ENCODE measurements around the gene TTC28. TPM values are rescaled to one million over a fixed set of nuclear protein-coding genes. Genes with fewer than 3 reads are reported as not detected.

TTC28 gene
- total RNA-seq, 2 experiments from 2014 or later, result 0.67 to 0.72 TPM

DNA sequence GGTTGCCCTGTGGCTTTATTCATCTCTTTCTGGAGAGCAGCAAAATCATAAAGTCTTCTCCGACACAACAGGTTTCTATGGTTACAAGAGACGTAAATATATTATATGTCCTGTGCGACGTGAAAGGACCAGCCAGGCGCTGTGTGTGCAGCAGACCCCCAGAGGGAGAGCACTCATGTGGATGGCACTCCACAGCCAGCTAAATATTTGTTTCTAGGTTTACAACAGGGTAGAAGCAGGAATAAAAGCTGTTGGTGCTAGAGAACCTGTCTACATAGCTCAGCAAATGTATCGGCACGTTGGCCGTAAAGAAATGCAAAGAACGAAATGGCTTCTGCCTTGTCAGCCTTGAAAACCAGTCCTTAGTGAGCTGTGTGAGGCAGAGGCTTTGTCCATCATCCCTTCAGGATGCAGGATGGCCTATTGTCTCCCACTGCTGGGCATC lies 626.8 kb downstream of the TTC28 start:
- POLR2A ChIA-PET, result no interaction called here
- CTCF ChIA-PET, result no interaction called here

DNA sequence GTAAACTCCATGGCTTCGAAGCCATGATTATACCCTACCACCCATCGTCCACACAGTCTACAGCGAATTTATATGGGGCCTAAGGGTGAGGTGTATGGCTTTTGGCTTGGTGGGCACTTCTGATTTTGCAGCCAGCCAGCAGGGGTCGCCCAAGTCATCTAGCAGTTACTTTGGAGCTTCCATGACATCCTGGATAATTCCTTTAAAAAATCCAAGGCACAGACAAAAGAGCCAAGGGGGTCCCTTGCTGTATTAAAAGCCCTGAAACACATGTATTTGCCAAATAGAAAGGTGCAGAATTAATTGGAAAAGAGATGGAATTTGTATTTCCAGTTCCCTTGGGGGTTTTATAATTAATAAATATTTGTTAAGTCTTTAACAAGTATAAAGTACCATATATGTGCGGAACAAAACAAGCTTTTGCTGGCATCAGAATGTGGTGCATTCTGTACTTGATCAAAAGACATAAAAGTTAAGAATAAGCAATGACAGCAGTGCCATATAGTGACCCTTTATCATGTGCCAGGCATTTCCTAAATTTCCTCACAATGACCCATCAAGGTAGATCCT lies 627.8 kb downstream of the TTC28 start:
- CTCF ChIA-PET, result interaction anchor here (1.2 kb wide), 1 partner anchor 542 kb away, joined by 3 read pairs; no protein-coding TSS in a partner anchor
- POLR2A ChIA-PET, result no interaction called here

DNA sequence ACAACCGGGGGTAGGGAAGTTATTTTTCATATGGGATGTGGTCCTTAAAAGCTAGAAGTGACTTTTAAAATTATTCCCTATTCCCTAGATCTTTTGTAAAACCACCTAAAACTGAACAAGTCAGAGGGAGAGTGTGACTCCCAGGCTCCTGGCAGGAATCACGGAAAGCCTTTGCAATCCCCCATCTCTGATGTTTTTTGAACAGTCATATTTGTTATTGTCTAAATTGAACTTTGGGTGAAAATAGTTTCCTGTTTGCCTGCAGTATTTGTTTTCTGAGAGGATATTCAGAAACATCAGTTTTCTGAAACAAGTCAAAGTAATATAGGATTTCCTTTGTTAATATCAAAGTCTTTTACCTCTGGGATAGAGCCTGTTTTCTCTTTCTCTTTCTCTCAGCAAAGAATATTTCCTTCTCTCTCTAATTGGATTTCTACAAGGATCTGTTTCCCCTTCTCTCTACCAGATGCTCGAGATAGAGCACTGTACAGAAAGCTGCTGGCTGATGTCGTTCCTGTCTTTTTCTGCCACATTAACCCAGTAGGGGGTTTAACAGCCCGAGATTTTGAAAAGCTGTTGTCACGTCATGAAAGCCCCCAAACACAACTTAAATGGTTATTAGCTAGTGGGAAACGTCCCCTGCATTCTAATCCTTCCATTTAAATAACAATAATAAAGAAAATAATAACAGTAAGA lies 628.4 kb downstream of the TTC28 start:
- POLR2A ChIA-PET, result no interaction called here
- CTCF ChIA-PET, result interaction anchor here (1.2 kb wide), 1 partner anchor 543 kb away, joined by 3 read pairs; no protein-coding TSS in a partner anchor

DNA sequence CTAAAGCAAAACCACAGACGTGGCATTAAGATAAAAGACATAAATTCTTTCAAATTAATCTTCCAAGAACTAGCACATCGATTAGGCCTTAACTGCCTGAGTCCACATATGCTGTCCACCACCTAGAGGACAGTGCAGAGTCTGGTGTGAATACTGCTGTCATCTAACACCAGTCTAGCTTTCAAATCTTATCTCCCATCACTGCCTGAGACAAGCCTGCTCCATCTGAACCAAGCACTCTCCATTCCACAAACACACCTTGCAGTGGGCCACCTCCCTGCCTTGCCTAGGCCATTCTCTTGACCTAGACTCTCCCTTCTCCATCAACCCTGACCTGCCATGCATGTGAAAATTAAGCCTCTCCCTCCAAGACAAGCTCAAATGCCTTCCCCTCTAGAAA lies 631.1 kb downstream of the TTC28 start:
- POLR2A ChIA-PET, result no interaction called here
- CTCF ChIA-PET, result interaction anchor here (1.1 to 1.2 kb wide), 2 partner anchors 28 to 395 kb away, joined by 3 read pairs; no protein-coding TSS in a partner anchor

DNA sequence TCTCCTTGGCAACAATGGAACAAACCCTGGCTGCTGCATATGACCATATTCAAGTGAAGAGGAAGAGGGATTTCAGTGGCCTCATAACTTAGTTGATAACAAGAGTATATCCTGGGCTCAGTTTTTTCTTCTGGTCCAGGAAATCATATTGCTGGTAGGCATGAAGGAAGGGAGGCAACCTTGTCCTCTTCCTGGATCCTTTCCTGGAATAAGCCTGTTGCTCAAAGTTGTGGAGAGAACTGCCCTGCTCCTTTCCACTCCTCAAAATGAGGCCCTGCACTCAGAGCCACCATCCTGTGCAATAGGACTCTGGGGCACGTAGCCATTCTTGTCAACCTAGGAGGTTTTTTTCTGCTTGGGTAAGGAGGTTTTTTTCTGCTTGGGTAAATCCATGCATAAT lies 631.9 kb downstream of the TTC28 start:
- CTCF ChIA-PET, result interaction anchor here (1.2 kb wide), 1 partner anchor 28 kb away, joined by 3 read pairs; no protein-coding TSS in a partner anchor
- POLR2A ChIA-PET, result no interaction called here

DNA sequence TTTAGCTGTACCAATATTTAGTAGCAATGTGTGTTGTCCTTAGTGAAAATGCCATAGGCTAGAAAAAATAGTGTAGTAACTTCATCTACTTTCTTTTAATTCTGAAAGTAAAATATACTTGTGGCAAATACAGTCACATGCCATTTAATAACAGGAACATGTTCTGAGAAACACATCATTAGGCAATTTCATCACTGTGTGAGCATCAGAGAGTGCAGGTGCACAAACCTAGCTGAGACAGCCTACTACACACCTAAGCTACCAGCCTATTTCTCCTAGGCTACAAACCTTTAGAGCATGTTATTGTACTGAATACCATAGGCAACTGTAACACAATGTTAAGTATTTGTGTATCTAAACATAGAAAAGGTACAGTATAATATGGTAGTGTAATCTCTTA lies 633.5 kb downstream of the TTC28 start:
- CTCF ChIA-PET, result no interaction called here
- POLR2A ChIA-PET, result no interaction called here

DNA sequence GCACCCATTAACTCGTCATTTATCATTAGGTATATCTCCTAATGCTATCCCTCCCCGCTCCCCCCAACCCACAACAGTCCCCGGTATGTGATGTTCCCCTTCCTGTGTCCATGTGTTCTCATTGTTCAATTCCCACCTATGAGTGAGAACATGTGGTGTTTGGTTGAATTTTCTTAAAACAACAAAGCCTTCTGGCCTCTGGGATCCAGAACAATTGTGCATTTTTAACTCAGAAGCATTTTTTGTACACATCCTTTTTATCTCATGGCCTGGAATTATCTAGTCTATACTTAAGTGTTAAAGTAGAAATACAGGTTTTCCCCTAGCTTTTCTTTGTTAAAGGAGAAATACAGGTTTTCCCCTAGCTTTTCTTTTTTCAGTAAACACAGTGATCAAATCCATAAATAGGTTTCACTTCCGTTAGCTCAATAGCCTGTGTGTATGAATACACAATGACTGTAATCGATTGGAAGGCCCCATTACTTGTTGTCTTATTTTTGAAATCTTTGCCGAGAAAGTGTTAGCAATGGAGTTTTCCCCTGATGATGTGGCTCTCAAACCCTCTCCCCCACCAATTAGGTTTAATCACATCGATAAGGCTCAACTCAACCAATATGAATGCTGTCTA lies 635.0 kb downstream of the TTC28 start:
- CTCF ChIA-PET, result no interaction called here
- POLR2A ChIA-PET, result no interaction called here

DNA sequence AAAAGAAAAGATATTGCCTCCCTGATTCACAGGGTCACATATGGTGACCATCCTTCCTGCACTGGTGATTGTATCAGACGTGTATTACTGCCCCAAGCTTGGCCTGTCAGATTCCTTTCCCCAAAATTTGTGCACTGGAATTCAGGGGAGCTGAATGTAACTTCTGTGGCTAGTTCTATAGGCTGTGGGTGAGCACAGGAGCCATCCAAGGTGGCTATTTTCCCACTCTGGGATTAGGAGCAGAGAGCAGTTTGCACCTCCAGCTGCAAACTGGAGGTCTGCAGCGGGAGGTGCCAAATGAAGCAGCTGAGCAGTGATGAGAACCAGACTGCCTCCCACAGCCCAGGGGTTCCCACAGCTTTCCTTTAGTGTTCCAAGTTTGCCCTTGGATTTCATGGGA lies 636.4 kb downstream of the TTC28 start:
- CTCF ChIA-PET, result no interaction called here
- POLR2A ChIA-PET, result no interaction called here

DNA sequence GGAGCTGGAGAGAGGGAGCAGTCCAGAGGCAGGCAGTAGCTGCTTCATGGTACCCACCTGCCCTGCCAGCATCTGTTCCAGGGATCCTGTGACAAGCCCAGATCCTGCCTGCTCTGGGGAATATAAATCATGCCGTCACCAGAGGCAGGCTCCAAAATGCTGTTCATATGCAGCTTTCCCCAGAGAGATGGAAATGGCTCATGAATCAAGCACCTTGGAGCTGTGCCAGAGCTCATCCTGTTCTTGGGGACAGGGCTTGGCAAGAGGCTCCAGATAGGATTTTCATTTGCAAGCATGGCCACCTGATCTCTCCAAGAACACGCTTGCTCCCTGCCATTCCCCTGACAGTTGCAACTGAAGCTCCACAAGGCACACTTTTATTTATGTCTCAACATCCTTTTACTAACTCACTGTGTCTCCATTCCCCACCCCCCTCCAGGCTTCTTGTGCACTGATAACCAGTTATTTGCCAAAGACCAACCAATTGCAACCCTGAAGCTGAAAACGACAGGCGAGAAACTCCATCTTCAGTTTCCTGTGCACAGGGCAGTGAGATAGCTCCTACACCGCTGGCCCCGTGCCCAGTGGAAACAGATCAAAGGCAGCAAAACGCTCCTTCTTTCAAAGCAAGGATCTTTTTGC lies 644.8 kb downstream of the TTC28 start:
- ChIA-PET POLR2A (no interaction called here), CTCF (no interaction called here)

DNA sequence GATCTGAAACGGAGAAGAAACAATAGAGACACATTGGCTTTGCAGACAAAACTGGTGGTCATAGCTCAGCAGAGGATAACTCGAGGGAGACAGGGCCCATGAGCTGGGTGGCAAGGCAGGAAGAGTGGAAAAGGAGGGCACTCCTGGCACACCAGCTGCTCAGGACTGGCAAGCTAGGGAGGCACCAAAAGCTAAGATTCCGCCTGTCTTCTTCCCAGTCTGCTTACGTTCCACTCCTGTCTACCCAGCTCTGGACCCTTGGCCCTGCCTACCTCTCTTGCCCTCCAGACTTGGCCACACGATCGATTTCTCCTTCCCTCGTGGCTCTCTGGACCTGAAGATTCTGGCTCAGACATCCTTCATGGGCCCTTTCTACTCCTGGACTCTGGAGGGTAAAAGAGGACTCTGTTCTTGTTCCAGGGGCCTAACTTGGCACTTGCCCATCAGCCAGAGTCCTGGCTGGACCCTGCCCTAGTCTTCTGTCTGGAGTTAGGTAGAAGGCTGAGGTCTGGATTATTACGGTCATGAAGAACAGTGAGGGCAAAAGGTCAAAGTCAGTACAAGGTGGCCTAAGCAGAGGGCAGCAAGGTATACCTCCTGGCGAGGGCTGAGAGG lies 645.4 kb downstream of the TTC28 start:
- ChIA-PET POLR2A (no interaction called here), CTCF (no interaction called here)

DNA sequence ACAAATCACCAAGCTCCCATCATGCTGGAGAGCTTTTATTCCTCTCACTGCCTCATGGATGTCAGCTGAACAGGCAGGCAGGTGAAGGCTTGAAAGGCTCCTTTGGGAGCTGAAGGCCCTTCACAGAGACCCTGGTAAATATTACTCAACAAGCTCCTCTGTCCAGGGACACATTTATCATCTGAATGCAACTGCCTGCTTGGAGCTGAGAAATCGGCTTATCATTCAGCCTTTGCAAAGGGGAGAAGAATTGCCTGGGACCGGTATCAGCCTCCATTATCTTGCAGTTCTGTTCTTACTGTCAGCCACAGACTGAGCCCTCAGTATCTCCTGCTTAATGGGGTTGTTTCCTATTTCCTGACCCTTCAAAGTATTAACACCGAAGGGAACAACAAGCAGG lies 646.8 kb downstream of the TTC28 start:
- ChIA-PET POLR2A (no interaction called here), CTCF (no interaction called here)

DNA sequence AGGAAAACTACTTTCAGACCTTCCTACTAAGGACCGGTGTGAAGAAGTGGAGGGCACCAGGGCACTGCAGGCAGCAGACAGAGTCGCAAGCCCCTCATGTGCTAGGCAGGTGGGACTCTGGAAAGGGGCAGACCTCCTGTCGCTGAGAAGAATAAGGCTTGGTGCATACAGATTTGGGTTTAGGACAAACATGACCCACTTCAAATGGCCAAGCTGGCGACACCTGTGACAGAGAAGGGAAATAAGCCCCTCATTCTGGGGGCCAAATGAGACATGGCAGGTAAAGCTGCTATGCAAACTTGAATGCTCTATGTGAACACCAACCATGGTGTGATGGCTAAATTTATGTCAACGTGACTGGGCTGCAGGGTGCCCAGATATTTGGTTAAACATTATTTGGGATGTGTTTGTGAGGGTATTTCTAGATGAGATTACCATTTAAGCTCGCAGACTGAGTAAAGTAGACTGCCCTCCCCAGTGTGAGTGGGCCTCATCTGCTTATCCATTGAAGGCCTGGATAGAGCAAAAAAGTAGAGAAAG lies 648.2 kb downstream of the TTC28 start:
- ChIA-PET POLR2A (no interaction called here), CTCF (no interaction called here)

DNA sequence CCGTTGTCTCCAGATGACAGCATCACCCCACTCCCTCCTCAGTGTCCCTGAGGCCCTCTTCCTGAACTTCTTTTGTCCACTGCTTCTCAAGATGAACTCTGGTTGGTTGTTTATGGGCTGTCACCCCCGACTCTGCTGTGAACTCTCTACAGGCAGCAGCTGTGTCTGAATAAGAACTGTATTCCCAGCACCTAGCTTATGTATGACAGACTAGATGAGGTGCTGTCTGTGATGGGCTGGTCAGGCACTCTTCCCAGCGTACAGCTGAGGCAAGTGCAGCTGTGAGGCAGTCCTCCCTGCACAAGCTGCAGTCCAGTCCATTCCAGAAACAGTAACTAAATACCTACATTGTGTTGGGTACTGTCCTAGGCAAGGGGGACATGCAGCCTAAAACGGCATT lies 649.2 kb downstream of the TTC28 start:
- ChIA-PET POLR2A (no interaction called here), CTCF (no interaction called here)

DNA sequence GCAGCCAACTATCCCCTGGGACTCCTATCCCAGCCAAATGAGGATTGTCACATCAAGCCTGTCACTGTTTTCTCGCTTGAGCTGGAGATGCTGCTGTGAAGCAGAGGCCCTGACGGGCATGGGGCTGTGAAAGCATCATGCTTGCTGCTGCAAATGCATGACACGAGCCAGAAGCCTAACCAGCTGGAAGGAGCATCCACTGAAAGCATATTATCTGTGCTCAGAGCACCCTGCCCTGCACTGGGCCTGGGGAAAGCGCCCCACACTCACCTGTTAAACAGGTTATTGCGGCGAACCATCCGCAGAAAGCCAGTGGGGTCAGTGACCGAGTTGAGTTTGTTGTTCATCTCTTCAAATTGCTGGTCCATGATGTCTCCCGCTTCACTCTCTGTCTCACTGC lies 649.7 kb downstream of the TTC28 start:
- ChIA-PET CTCF (no interaction called here), POLR2A (no interaction called here)

DNA sequence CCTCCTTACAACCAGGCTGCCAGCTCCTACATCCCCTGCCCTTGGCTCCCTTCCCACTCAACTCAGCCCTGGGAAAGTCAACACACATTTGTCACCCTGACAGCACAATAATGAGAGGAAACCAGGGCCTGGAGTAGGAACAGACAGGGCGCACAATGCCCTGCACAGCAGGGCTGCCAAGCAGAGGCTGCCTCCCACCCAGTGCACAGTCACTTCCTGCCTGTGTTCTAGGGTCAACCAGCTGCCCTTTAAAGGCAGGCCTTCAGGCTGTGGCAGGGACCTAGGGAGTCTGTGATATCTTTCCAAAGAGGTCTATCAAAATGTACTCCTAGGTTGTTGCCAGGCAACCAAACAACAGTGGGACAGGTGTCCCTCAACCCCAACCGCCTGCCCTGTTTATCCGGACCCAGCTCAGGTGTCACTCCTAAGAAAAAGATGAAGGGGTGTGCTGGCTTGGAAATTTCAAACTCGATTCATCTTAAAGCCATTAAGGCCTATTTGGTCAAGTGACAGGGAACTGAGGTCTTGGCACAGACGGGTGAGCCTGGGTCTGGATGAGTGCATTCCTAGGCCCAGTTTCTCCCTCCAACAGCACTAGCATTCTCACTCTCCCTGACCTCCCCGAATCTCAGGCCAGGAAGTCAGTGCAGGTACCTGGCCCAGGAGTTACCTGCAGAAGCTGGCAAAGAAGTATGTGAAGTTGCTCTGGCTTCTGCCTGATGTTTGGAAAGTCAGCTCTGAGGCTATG lies 650.3 kb downstream of the TTC28 start:
- CTCF ChIA-PET, result no interaction called here
- POLR2A ChIA-PET, result no interaction called here

DNA sequence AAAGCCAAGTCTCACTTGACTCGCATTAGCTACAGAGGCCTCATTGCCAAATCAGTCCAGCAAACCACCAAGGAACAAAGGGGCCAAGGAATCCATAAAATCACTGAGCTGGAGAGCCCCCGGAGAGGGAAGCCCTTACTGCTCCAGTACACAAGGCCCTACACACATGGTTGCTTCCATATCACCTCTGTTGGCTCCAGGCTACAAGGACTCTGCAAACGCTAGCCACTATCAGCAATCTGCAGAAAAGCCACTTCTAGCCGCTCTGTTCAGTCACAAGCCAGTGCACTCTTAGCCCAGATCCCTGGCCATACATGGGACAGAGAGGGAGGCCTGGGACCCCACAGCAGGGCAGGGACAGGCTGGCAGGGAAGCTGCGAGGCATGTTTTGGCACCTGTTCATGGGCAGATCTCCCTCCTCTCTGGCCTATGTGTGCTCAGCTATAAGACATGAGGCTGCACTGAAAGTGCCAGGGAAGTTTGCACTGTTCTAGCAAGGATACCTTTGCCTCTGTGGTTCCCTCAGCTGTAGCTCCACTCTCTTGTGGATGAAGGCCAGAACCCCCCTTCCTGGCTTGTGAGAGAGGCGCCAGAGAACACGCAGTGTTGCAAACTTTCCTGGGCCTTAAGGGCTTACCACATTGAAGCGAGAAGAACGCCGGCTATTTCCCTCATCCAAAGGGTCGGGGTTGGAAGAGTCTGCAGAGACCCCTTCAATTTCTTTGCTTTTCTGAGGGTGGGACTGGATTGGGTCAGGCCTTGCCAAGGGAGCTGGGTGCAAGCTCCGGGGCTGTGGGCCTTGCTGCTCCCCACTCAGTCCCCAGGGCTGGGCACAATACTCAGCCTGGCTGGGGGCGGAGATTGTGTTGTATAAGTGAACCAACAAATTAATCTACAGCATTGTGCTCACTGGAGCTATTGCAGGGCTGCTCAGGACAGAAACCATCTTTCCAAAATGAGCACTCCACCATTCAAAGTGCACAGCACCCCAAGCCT lies 651.9 kb downstream of the TTC28 start:
- ChIA-PET CTCF (interaction anchor here (0.6 kb wide), 1 partner anchor 414 kb away, joined by 3 read pairs; no protein-coding TSS in a partner anchor), POLR2A (no interaction called here)

DNA sequence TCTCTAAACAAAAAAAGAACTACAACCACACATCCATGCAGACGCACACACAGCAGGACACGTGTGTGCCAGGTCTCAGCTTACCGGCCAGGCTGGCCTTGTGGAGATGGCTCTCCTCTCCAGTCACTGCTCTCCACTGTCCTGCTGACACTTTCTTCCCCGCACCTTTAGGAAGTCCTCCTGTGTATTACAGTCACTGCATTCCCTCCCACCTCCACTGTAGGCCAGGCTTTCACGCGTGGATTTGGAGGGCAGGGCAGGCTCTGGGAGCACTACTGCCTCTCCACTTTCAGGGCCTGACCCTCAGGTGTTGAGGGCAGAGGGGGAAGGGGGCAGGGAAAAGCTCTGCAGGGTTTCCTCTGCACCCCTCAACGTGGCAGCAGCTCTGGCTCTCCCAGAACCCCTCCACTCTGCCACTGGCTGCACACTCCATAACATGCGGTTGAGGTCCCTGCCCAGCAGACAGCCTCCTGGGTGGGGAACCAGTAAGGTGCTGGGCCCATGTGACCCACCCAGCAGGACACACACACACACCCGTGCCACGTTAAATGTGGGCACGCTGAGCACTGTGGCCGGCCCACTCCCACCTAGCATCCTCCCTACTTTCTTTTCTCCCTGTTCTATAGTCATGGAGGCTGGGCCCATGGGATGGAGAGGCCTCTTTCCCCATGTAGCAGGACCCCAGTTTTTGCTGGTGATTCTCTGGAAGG lies 653.6 kb downstream of the TTC28 start:
- CTCF ChIA-PET, result no interaction called here

DNA sequence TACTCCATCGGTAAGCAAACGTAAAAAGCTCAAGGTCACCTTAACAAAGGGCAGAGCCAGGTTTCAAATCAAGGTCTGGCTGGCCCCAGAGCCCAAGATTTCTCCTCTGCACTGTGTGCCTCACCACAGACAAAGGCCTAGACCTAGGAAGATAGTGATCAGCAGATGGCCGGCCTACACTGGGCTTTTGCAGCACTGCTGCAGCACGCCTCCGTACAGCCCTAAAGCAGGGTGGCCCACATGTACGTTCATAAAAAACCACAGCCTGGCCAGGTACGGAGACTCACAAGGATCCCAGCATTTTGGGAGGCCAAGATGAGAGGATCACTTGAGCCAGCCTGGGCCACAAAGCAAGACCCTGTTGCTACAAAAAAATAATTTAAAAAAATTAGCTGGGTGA lies 654.3 kb downstream of the TTC28 start:
- ChIA-PET CTCF (interaction anchor here (0.7 kb wide), 1 partner anchor 751 kb away, joined by 3 read pairs; no protein-coding TSS in a partner anchor), POLR2A (no interaction called here)

More for the DNA sequence above, 653.6 kb downstream of the TTC28 start:
- POLR2A ChIA-PET, result no interaction called here
